Osteoblast (primary cell): ENCODE data around the gene ELMO1. TPM values are rescaled to one million over a fixed set of nuclear protein-coding genes. Genes with fewer than 3 reads are reported as not detected.

Experiments
- DNase-seq: peaks from one replicate; pipeline ENCODE4 v3.0.0; 2011; ENCODE audit warnings: low spot score, mixed read lengths; ENCODE audit not compliant: insufficient read length; ENCODE audit errors: missing footprints
- H2AFZ ChIP-seq: 2 replicates; pipeline ENCODE4 v1.6.0; 2011; ENCODE audit warnings: mild to moderate bottlenecking, low read length
- H3K27ac ChIP-seq: 2 replicates; pipeline ENCODE4 v1.5.1; 2011; ENCODE audit warnings: mild to moderate bottlenecking, low read depth, low read length, moderate library complexity
- H3K27me3 ChIP-seq: 2 replicates; pipeline ENCODE4 v1.6.0; 2012; ENCODE audit warnings: mild to moderate bottlenecking, control low read depth, inconsistent platforms, low read length, moderate library complexity; ENCODE audit not compliant: insufficient read depth
- H3K36me3 ChIP-seq: 2 replicates; pipeline ENCODE4 v1.5.1; 2011; ENCODE audit warnings: mild to moderate bottlenecking, low read length, control low read depth, moderate library complexity; ENCODE audit not compliant: insufficient read depth
- H3K4me1 ChIP-seq: 2 replicates; pipeline ENCODE4 v1.5.1; 2011; ENCODE audit warnings: mild to moderate bottlenecking, low read length, control low read depth, moderate library complexity; ENCODE audit not compliant: insufficient read depth
- H3K4me2 ChIP-seq: 2 replicates; pipeline ENCODE4 v1.6.0; 2011; ENCODE audit warnings: mild to moderate bottlenecking, low read length; ENCODE audit not compliant: insufficient read depth
- H3K4me3 ChIP-seq: fragments of 200-600 bp; sonication (generic); 3 replicates; pipeline ENCODE4 v1.5.1; 2012; ENCODE audit warnings: mild to moderate bottlenecking, low read length, inconsistent platforms; ENCODE audit not compliant: insufficient read depth
- H3K79me2 ChIP-seq: 2 replicates; pipeline ENCODE4 v1.6.0; 2012; ENCODE audit warnings: mild to moderate bottlenecking, low read length, control low read depth, inconsistent platforms; ENCODE audit not compliant: insufficient read depth
- H3K9me3 ChIP-seq: 2 replicates; pipeline ENCODE4 v1.5.1; 2011; ENCODE audit warnings: low read depth, low read length, control low read depth
- H4K20me1 ChIP-seq: 2 replicates; pipeline ENCODE4 v1.6.0; 2012; ENCODE audit warnings: mild to moderate bottlenecking, low read length, control low read depth; ENCODE audit not compliant: insufficient read depth
- total RNA-seq: library from RNA; depleted of rRNA; stranded (reverse); fragments of >200 nt; gene quantifications from 2 replicates; pipeline ENCODE4 v1.2.3, GENCODE V29; 2012
- TF ChIP-seq, protein P1 (sequence below): IDR thresholded peaks from 2 replicates; pipeline ENCODE4 v1.5.1; 2011; ENCODE audit warnings: mild to moderate bottlenecking, low read depth, low read length, moderate library complexity; ENCODE audit errors: extremely low read depth

ELMO1 gene
- total RNA-seq, 1 donor: 2.2 TPM

DNA sequence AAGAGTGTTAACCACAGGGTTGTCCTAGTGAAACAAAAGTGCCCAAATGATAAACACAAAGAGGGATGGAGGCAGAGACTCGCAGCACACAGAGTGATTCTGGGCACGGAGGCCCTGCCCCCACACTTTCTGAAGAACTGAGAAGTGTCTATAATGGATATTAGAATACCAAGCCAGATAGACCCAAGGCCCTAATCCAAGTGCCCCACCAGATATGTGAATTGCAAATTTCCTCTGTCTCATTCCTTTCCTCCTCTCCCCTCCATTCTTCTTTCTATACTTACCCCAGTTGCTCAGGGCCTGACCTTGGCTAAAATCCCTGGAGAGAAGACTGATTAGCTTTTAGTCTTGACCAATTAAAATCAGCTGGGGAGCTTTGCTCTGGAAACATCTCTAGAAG lies 617.6 kb downstream of the ELMO1 start:
- Histone ChIP-seq H3K27ac (no peak overlapping the region), H3K4me2 (no peak overlapping the region), H3K79me2 (no peaks in the 10 kb centered on the region), H3K4me3 (no peak overlapping the region), H3K9me3 (no peaks in the 10 kb centered on the region), H3K4me1 (no peaks in the 10 kb centered on the region), H3K36me3 (no peaks in the 10 kb centered on the region), H3K27me3 (no peaks in the 10 kb centered on the region), H4K20me1 (no peaks in the 10 kb centered on the region), H2AFZ (no peak overlapping the region)
- DNase-seq: no peak
- TF ChIP-seq, protein P1, sequence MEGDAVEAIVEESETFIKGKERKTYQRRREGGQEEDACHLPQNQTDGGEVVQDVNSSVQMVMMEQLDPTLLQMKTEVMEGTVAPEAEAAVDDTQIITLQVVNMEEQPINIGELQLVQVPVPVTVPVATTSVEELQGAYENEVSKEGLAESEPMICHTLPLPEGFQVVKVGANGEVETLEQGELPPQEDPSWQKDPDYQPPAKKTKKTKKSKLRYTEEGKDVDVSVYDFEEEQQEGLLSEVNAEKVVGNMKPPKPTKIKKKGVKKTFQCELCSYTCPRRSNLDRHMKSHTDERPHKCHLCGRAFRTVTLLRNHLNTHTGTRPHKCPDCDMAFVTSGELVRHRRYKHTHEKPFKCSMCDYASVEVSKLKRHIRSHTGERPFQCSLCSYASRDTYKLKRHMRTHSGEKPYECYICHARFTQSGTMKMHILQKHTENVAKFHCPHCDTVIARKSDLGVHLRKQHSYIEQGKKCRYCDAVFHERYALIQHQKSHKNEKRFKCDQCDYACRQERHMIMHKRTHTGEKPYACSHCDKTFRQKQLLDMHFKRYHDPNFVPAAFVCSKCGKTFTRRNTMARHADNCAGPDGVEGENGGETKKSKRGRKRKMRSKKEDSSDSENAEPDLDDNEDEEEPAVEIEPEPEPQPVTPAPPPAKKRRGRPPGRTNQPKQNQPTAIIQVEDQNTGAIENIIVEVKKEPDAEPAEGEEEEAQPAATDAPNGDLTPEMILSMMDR: no peak

DNA sequence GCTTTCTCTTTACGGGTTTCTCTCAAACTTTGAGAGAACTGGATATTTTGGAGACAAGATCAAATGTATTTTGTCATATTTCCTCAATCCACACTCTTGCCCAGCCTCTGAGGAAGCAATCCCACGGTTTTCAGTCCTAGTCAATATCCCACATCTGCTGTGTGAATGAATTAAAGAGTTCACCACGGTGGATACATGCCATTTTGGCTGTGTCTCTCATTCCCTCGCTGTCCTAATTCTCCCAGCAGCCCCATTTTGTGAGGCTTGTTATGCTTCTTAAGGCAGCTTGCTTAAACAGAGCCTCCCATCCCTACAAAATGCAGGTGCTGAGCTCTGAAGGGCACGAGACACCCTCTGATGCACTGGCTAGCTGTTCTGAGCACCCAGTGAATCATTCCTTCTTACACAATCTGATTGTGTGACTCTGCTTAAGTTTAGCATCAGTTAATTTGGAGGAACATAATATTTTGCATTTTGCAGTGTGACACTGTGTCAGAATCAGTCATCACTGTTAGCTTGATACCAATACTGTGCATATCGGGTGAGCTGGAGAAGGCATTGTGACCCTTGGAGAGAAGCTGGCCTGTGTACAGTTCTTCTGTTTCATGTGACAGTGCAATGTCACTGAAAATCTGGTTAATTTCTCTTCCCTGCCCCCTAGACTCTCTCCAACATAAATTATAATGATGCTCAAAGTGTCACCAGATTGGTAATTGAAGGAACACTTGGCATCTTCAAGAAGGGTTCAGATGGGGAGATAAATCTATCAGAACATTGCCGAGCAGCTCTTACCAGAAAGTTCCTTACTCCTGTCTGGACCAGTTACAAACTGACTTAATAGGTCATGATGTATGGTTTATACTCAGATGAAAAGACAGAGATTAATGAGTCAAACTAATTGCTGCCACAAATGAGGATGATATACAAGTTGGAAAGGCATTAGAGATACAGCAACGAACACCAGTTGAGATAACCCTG lies 620.6 kb downstream of the ELMO1 start:
- DNase-seq: no peak
- Histone ChIP-seq H3K27me3 (no peaks in the 10 kb centered on the region), H3K27ac (no peak overlapping the region), H2AFZ (no peak overlapping the region), H3K4me1 (no peaks in the 10 kb centered on the region), H3K36me3 (no peaks in the 10 kb centered on the region), H3K9me3 (no peaks in the 10 kb centered on the region), H3K79me2 (no peaks in the 10 kb centered on the region), H3K4me2 (no peak overlapping the region), H3K4me3 (no peak overlapping the region), H4K20me1 (no peaks in the 10 kb centered on the region)
- TF ChIP-seq, protein P1: no peak

DNA sequence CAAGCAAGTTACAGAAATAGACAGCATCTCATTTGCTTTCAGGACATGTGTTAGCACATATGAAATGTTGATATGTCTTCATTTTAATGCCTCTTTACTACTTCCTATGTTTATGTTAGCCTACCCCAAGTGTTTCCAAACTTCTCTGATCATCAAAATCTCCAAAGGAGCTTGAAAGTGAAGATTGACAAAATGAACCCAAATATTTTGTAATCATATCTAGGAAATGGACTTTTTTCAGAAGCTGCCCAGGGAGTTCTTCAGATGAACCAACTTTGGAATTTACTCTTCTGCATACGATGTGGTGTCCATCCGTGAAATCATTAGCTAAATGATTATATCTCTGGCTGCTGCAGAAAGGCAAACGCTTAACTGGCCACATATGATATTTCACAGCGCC lies 623.2 kb downstream of the ELMO1 start:
- Histone ChIP-seq H3K4me2 (no peak overlapping the region), H3K36me3 (no peaks in the 10 kb centered on the region), H3K27ac (no peak overlapping the region), H3K4me1 (no peaks in the 10 kb centered on the region), H4K20me1 (no peaks in the 10 kb centered on the region), H3K27me3 (no peaks in the 10 kb centered on the region), H3K79me2 (no peaks in the 10 kb centered on the region), H3K9me3 (no peaks in the 10 kb centered on the region), H3K4me3 (no peak overlapping the region), H2AFZ (no peak overlapping the region)
- no peak for DNase-seq
- TF ChIP-seq, protein P1: no peak

DNA sequence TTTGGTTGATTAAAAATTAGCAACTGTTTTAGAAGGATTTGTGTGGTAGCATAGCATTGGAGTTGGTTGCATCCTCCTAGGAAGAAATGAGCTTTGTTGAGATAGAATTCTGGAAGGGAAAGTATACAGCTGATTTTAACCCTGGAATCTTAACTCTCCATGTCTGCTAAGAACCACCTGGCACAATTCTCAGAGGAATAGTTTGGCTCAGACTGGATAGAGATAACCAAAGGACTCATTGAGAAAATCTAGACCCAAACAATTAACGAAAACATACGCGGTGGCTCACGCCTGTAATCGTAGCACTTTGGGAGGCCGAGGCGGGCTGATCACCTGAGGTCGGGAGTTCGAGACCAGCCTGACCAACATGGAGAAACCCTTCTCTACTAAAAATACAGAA lies 625.3 kb downstream of the ELMO1 start:
- DNase-seq: no peak
- Histone ChIP-seq H3K4me3 (no peak overlapping the region), H3K79me2 (no peaks in the 10 kb centered on the region), H2AFZ (no peak overlapping the region), H3K9me3 (no peaks in the 10 kb centered on the region), H3K4me2 (no peak overlapping the region), H3K27me3 (no peaks in the 10 kb centered on the region), H4K20me1 (no peaks in the 10 kb centered on the region), H3K36me3 (no peaks in the 10 kb centered on the region), H3K27ac (no peak overlapping the region), H3K4me1 (no peaks in the 10 kb centered on the region)
- TF ChIP-seq, protein P1: no peak
